Pancreas (tissue), 10 donors: Measurements from ENCODE around the gene XPO4. TPM values are rescaled to one million over a fixed set of nuclear protein-coding genes. Genes with fewer than 3 reads are reported as not detected.

Experiments
- ATAC-seq, 4 donors: fragments of 200-7000 bp; cut with Tn5 transposase; one replicate each; pipeline versions ENCODE4 v1.8.0 to v1.9.1; 2020; ENCODE audit warnings: mild to moderate bottlenecking in 4 of 4, moderate library complexity in 4 of 4
- DNase-seq, 6 donors: peaks; one replicate each; pipeline ENCODE4 v3.0.0-alpha.2; 2020
- FAIRE-seq: peaks from 2 replicates; lab custom pipeline; 2012; peaks lifted over from hg19 to GRCh38; lab: Jason Lieb, UNC
- H3K27ac ChIP-seq, 4 donors: fragments of 200-600 bp; sonication (generic); 1 replicate in 3 of 4; 2 replicates in 1 of 4; pipeline versions ENCODE4 v1.5.0 to v1.8.0; 2020
- H3K27me3 ChIP-seq, 4 donors: fragments of 200-600 bp; one replicate each; pipeline ENCODE4 v1.8.0; 2021
- H3K36me3 ChIP-seq, 3 donors: fragments of 200-600 bp; sonication (generic) in 1 of 3; one replicate each; pipeline versions ENCODE4 v1.5.0 to v1.8.0; 2020 to 2021
- H3K4me1 ChIP-seq, 3 donors: fragments of 200-600 bp; one replicate each; pipeline ENCODE4 v1.8.0; 2021
- H3K4me3 ChIP-seq, 4 donors: fragments of 200-600 bp; sonication (generic) in 2 of 4; one replicate each; pipeline versions ENCODE4 v1.5.0 to v1.8.0; 2020 to 2021
- H3K9me3 ChIP-seq, 4 donors: fragments of 200-600 bp; one replicate each; pipeline ENCODE4 v1.8.0; 2021
- CTCF ChIP-seq, 4 donors: fragments of 200-600 bp; sonication (generic) in 3 of 4; IDR thresholded peaks; one replicate each; pipeline versions ENCODE4 v1.5.0 to v1.8.0; 2021; ENCODE audit warnings: antibody characterized with exemption in 4 of 4
- WGBS, 2 donors: extraction: QIAGEN DNeasy Blood & Tissue Kit; methylation state at CpG; one replicate each; pipeline ENCODE4 v1.1.7; 2013; 5-methylcytosine and 5-hydroxymethylcytosine counted together
- intact Hi-C, 3 donors: fragments of 100-400 bp; cut with DNase I; formaldehyde crosslinking; loops; one replicate each; pipeline versions ENCODE4 v1.11.1 to v1.14.2; 2022
- polyA plus RNA-seq, 2 donors: library from polyadenylated mRNA; stranded (reverse); fragments of 200-250 nt; gene quantifications; one replicate each; pipeline ENCODE4 v1.2.3, GENCODE V29; 2013
- total RNA-seq, 6 donors: library from RNA; stranded (reverse); fragmentation: NEBNext Ultra II Directional in 4 of 6; extraction: Animal tissue kit (Norgen Biotek cat#: 25700) in 4 of 6; gene quantifications; one replicate each; pipeline versions ENCODE4 v1.2.1 to v1.2.4, GENCODE V29; 2021 to 2023
- donor health status: healthy with polysubstance abuse.
- donor health status: DM: no; HTN: no; CAD: no; lungs with moderate emphysema.
- donor health status: DM: no; HTN: no; CAD: no.
- donor health status: control.
- donor health status: control.
- donor health status: Bipolar disorder and iron deficiency.
- donor health status: DM: yes; HTN: yes; CAD: no.
- donor health status: DM: no; HTN: no; CAD: no.
- donor health status: DM: no; HTN: no; CAD: no.
- donor health status: DM: yes; HTN: yes; CAD: no.

Gene XPO4
- total and polyA plus RNA-seq, 8 donors, result 2.4 to 9.0 (median 5.3) TPM

GRCh38 chr13:20728579-20729311 lies 173.8 kb downstream of the XPO4 start:
- Histone ChIP-seq H3K36me3 (peaks cover 0 to 2% (median 0%) of the 10 kb centered on the region in 3 donors), H3K27ac (no peak overlapping the region), H3K4me3 (no peak overlapping the region), H3K27me3 (no peaks in the 10 kb centered on the region), H3K9me3 (no peaks in the 10 kb centered on the region), H3K4me1 (no peaks in the 10 kb centered on the region)
- ATAC-seq, result no peak
- 81 to 85% methylated on average over 14 of the region's 14 CpGs for WGBS, 2 donors
- FAIRE-seq, result no peak
- DNase-seq, result no peak
- intact Hi-C loops, result no loop called here
- TF ChIP-seq CTCF (IDR thresholded peaks at IDR 0.05), result no peak

- FAIRE-seq, result no peak
- TF ChIP-seq CTCF (IDR thresholded peaks at IDR 0.05), result no peak
Measured at GRCh38 chr13:20727856-20728255, 174.7 kb downstream of the XPO4 start.

More at GRCh38 chr13:20727856-20728255, 174.7 kb downstream of the XPO4 start:
- H3K9me3 ChIP-seq, result no peaks in the 10 kb centered on the region
- no peak overlapping the region for H3K27ac ChIP-seq
- peaks cover 0 to 2% (median 0%) of the 10 kb centered on the region in 3 donors for H3K36me3 ChIP-seq
- DNase-seq, result no peak
- H3K27me3 ChIP-seq, result no peaks in the 10 kb centered on the region
- intact Hi-C loops, result no loop called here
- 88 to 92% methylated on average over 6 of the region's 6 CpGs for WGBS, 2 donors
- no peak for ATAC-seq
- no peak overlapping the region for H3K4me3 ChIP-seq
- no peaks in the 10 kb centered on the region for H3K4me1 ChIP-seq

Other genes with a start within 250 kb of the XPO4 start
- under 1 TPM; 0.35 to 0.71 (median 0.51) TPM for gene IL17D, start 199.0 kb downstream of the XPO4 start, total RNA-seq
- under 1 TPM; 0.42 to 0.46 TPM for gene IL17D, start 199.0 kb downstream of the XPO4 start, polyA plus RNA-seq
- 1 to 10 TPM; 2.6 to 4.6 (median 3.5) TPM for gene EEF1AKMT1, start 128.8 kb downstream of the XPO4 start, total RNA-seq
- 1 to 10 TPM; 3.8 to 6.4 TPM for gene EEF1AKMT1, start 128.8 kb downstream of the XPO4 start, polyA plus RNA-seq
- 10 to 100 TPM in 2 of 6 donors, 1 to 10 TPM in 4; 6.0 to 12.5 (median 8.3) TPM for gene LATS2, start 158.8 kb upstream of the XPO4 start, total RNA-seq
- 1 to 10 TPM; 3.8 to 6.7 TPM for gene LATS2, start 158.8 kb upstream of the XPO4 start, polyA plus RNA-seq
- 100 to 1,000 TPM in 2 of 6 donors, 10 to 100 TPM in 4; 65.6 to 104 (median 94.0) TPM for gene SAP18, start 237.4 kb upstream of the XPO4 start, total RNA-seq
- gene SAP18, start 237.4 kb upstream of the XPO4 start, polyA plus RNA-seq, result 10 to 100 TPM; 47.9 to 59.5 TPM